Breast epithelium (tissue), 3 donors: ENCODE measurements around the gene USP46.

ENCODE experiments used
- CTCF ChIP-seq, 3 donors: fragments of 450-650 bp; IDR thresholded peaks; one replicate each; pipeline ENCODE4 v1.5.1; 2016 to 2017; ENCODE audit warnings: antibody characterized with exemption in 3 of 3, mild to moderate bottlenecking in 3 of 3, moderate library complexity in 3 of 3
- POLR2A ChIP-seq: fragments of 450-650 bp; IDR thresholded peaks from one replicate; pipeline ENCODE4 v1.6.1; 2016; ENCODE audit warnings: antibody characterized with exemption, mild to moderate bottlenecking, moderate library complexity
- POLR2AphosphoS5 ChIP-seq, 3 donors: sonication (generic); formaldehyde crosslinking; IDR thresholded peaks; one replicate each; pipeline ENCODE4 v1.6.1; 2017; ENCODE audit warnings: antibody characterized with exemption in 3 of 3

- TF ChIP-seq CTCF (IDR thresholded peaks at IDR 0.05) (no peak), POLR2A (no peak), POLR2AphosphoS5 (IDR thresholded peaks at IDR 0.05) (no peak)
Observed at GRCh38 chr4:52600275-52600674, 58.8 kb downstream of the USP46 start.
